ENCODE results near the gene EIF2B4.

The EIF2B4 gene

GRCh38 chr2:27356382-27357181 is 13.6 kb downstream of the EIF2B4 start, which contains the start of gene GTF3C2 (continued):
- TF ChIP-seq ZNF654 (tag by site-specific recombination; IDR thresholded peaks at IDR 0.05; ENCODE audit: low read depth), result no peak
- TF ChIP-seq, protein P1, sequence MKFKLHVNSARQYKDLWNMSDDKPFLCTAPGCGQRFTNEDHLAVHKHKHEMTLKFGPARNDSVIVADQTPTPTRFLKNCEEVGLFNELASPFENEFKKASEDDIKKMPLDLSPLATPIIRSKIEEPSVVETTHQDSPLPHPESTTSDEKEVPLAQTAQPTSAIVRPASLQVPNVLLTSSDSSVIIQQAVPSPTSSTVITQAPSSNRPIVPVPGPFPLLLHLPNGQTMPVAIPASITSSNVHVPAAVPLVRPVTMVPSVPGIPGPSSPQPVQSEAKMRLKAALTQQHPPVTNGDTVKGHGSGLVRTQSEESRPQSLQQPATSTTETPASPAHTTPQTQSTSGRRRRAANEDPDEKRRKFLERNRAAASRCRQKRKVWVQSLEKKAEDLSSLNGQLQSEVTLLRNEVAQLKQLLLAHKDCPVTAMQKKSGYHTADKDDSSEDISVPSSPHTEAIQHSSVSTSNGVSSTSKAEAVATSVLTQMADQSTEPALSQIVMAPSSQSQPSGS (tag by site-specific recombination; IDR thresholded peaks at IDR 0.05; ENCODE audit: low read depth), result 0 out of 2 replicates have a peak, but pooled peaks have one; percentile 42
- TF ChIP-seq, protein P2, sequence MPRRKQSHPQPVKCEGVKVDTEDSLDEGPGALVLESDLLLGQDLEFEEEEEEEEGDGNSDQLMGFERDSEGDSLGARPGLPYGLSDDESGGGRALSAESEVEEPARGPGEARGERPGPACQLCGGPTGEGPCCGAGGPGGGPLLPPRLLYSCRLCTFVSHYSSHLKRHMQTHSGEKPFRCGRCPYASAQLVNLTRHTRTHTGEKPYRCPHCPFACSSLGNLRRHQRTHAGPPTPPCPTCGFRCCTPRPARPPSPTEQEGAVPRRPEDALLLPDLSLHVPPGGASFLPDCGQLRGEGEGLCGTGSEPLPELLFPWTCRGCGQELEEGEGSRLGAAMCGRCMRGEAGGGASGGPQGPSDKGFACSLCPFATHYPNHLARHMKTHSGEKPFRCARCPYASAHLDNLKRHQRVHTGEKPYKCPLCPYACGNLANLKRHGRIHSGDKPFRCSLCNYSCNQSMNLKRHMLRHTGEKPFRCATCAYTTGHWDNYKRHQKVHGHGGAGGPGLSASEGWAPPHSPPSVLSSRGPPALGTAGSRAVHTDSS (tag by site-specific recombination; IDR thresholded peaks at IDR 0.05), result no peak
- TF ChIP-seq ZNF138 (tag by site-specific recombination; IDR thresholded peaks at IDR 0.05; ENCODE audit: borderline replicate concordance), result no peak
- TF ChIP-seq ZBTB1 (tag by site-specific recombination; IDR thresholded peaks at IDR 0.05), result no peak
- TF ChIP-seq ZFP37 (tag by site-specific recombination; IDR thresholded peaks at IDR 0.05), result no peak; the same call in 1 of the 2 replicates
- TF ChIP-seq ZSCAN16 (tag by site-specific recombination; IDR thresholded peaks at IDR 0.05), result no peak
- peak; percentile 43; the same call in 1 of the 2 replicates for TF ChIP-seq ZBTB21 (tag by site-specific recombination; IDR thresholded peaks at IDR 0.05)
- no peak for TF ChIP-seq ZNF311 (tag by site-specific recombination; IDR thresholded peaks at IDR 0.05; ENCODE audit: borderline replicate concordance)
- TF ChIP-seq ZNF610 (tag by site-specific recombination; IDR thresholded peaks at IDR 0.05; ENCODE audit: borderline replicate concordance), result no peak
- TF ChIP-seq, protein P3, sequence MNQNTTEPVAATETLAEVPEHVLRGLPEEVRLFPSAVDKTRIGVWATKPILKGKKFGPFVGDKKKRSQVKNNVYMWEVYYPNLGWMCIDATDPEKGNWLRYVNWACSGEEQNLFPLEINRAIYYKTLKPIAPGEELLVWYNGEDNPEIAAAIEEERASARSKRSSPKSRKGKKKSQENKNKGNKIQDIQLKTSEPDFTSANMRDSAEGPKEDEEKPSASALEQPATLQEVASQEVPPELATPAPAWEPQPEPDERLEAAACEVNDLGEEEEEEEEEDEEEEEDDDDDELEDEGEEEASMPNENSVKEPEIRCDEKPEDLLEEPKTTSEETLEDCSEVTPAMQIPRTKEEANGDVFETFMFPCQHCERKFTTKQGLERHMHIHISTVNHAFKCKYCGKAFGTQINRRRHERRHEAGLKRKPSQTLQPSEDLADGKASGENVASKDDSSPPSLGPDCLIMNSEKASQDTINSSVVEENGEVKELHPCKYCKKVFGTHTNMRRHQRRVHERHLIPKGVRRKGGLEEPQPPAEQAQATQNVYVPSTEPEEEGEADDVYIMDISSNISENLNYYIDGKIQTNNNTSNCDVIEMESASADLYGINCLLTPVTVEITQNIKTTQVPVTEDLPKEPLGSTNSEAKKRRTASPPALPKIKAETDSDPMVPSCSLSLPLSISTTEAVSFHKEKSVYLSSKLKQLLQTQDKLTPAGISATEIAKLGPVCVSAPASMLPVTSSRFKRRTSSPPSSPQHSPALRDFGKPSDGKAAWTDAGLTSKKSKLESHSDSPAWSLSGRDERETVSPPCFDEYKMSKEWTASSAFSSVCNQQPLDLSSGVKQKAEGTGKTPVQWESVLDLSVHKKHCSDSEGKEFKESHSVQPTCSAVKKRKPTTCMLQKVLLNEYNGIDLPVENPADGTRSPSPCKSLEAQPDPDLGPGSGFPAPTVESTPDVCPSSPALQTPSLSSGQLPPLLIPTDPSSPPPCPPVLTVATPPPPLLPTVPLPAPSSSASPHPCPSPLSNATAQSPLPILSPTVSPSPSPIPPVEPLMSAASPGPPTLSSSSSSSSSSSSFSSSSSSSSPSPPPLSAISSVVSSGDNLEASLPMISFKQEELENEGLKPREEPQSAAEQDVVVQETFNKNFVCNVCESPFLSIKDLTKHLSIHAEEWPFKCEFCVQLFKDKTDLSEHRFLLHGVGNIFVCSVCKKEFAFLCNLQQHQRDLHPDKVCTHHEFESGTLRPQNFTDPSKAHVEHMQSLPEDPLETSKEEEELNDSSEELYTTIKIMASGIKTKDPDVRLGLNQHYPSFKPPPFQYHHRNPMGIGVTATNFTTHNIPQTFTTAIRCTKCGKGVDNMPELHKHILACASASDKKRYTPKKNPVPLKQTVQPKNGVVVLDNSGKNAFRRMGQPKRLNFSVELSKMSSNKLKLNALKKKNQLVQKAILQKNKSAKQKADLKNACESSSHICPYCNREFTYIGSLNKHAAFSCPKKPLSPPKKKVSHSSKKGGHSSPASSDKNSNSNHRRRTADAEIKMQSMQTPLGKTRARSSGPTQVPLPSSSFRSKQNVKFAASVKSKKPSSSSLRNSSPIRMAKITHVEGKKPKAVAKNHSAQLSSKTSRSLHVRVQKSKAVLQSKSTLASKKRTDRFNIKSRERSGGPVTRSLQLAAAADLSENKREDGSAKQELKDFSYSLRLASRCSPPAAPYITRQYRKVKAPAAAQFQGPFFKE (tag by site-specific recombination; IDR thresholded peaks at IDR 0.05; ENCODE audit: borderline replicate concordance), result no peak
- TF ChIP-seq ZNF274 (IDR thresholded peaks at IDR 0.05; ENCODE audit: low read length), result no peak
- TF ChIP-seq ZNF274 (tag by site-specific recombination; IDR thresholded peaks at IDR 0.05; ENCODE audit: borderline replicate concordance), result no peak
- TF ChIP-seq REPIN1 (tag by site-specific recombination; IDR thresholded peaks at IDR 0.05; ENCODE audit: low read depth), result no peak
- no peak; the same call in 1 of the 2 replicates for TF ChIP-seq ZNF394 (tag by site-specific recombination; IDR thresholded peaks at IDR 0.05; ENCODE audit: borderline replicate concordance)
- TF ChIP-seq, protein P4, sequence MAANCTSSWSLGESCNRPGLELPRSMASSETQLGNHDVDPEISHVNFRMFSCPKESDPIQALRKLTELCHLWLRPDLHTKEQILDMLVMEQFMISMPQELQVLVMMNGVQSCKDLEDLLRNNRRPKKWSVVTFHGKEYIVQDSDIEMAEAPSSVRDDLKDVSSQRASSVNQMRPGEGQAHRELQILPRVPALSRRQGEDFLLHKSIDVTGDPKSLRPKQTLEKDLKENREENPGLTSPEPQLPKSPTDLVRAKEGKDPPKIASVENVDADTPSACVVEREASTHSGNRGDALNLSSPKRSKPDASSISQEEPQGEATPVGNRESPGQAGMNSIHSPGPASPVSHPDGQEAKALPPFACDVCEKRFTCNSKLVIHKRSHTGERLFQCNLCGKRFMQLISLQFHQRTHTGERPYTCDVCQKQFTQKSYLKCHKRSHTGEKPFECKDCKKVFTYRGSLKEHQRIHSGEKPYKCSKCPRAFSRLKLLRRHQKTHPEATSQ (tag by site-specific recombination; IDR thresholded peaks at IDR 0.05), result no peak
- TF ChIP-seq ZNF837 (tag by site-specific recombination; IDR thresholded peaks at IDR 0.05), result no peak
- TF ChIP-seq MYNN (tag by site-specific recombination; IDR thresholded peaks at IDR 0.05; ENCODE audit: borderline replicate concordance), result no peak; the same call in 1 of the 2 replicates
- TF ChIP-seq ZNF571 (tag by site-specific recombination; IDR thresholded peaks at IDR 0.05), result no peak
- no peak for TF ChIP-seq ZNF302 (tag by site-specific recombination; IDR thresholded peaks at IDR 0.05; ENCODE audit: low read depth)
- no peak; the same call in 1 of the 2 replicates for TF ChIP-seq KLF16 (tag by site-specific recombination; IDR thresholded peaks at IDR 0.05)
- TF ChIP-seq ZBTB6 (tag by site-specific recombination; IDR thresholded peaks at IDR 0.05), result 0 out of 2 replicates have a peak, but pooled peaks have one; percentile 10
- no peak for TF ChIP-seq ZNF658 (tag by site-specific recombination; IDR thresholded peaks at IDR 0.05)
- no peak for TF ChIP-seq GLI2 (tag by site-specific recombination; IDR thresholded peaks at IDR 0.05; ENCODE audit: borderline replicate concordance, low read depth)
- TF ChIP-seq ZFP41 (tag by site-specific recombination; IDR thresholded peaks at IDR 0.05; ENCODE audit: borderline replicate concordance), result no peak

All from HEK293 (cell line).